HEK293 (cell line): ENCODE results near the gene SRPK1.

Experiments used
- CTCF ChIA-PET: fragments of 350-600 bp; formaldehyde crosslinking; extraction: SDS; loops from one replicate; lab custom pipeline; 2021; ENCODE audit warnings: antibody characterized with exemption; lab: Yijun Ruan, JAX
- POLR2A ChIA-PET: fragments of 300-600 bp; formaldehyde crosslinking; extraction: SDS; loops from one replicate; lab custom pipeline; 2020; ENCODE audit warnings: antibody characterized with exemption, inconsistent platforms; lab: Yijun Ruan, JAX
- H3K27ac ChIP-seq: fragments of 200-500 bp; sonication (Bioruptor generic); 2 replicates; pipeline ENCODE4 v1.5.1; 2014; ENCODE audit warnings: low read depth, low read length, control low read depth, inconsistent platforms; ENCODE audit errors: extremely low read depth
- H3K36me3 ChIP-seq, 2 experiments: fragments of 200-500 bp in 1 of 2; sonication (Bioruptor generic) in 1 of 2; 1 replicate in 1 of 2; 2 replicates in 1 of 2; pipeline ENCODE4 v1.5.1; 2014 to 2017; ENCODE audit warnings: inconsistent platforms in 2 of 2, low read length in 2 of 2; ENCODE audit not compliant: control insufficient read depth in 2 of 2, insufficient read depth in 1 of 2
- H3K4me1 ChIP-seq: fragments of 200-500 bp; sonication (Bioruptor generic); 2 replicates; pipeline ENCODE4 v1.5.1; 2014; ENCODE audit warnings: mild to moderate bottlenecking, low read length, inconsistent platforms; ENCODE audit not compliant: control insufficient read depth, insufficient read depth
- H3K4me3 ChIP-seq: 2 replicates; pipeline ENCODE4 v1.5.1; 2011; ENCODE audit warnings: low read depth, mild to moderate bottlenecking, control low read depth, low read length, moderate library complexity
- H3K9me3 ChIP-seq: fragments of 200-500 bp; sonication (Bioruptor generic); 2 replicates; pipeline ENCODE4 v1.5.1; 2014; ENCODE audit warnings: low read depth, low read length, inconsistent platforms; ENCODE audit not compliant: control insufficient read depth, insufficient read depth
- ATF2 ChIP-seq: fragments of 450-650 bp; formaldehyde crosslinking; IDR thresholded peaks from 2 replicates; pipeline ENCODE4 v1.5.1; 2016; ENCODE audit warnings: missing biosample characterization, missing genetic modification characterization, low read depth
- EGR2 ChIP-seq: fragments of 450-650 bp; formaldehyde crosslinking; IDR thresholded peaks from 2 replicates; pipeline ENCODE4 v1.5.1; 2016; ENCODE audit warnings: low read depth, missing biosample characterization, missing genetic modification characterization
- FEZF1 ChIP-seq: fragments of 450-650 bp; formaldehyde crosslinking; IDR thresholded peaks from 2 replicates; pipeline ENCODE4 v1.5.1; 2016; ENCODE audit warnings: missing biosample characterization, missing genetic modification characterization
- KLF17 ChIP-seq: fragments of 450-650 bp; formaldehyde crosslinking; IDR thresholded peaks from 2 replicates; pipeline ENCODE4 v1.5.1; 2016; ENCODE audit warnings: missing biosample characterization, missing genetic modification characterization
- OVOL3 ChIP-seq: fragments of 450-650 bp; formaldehyde crosslinking; IDR thresholded peaks from 2 replicates; pipeline ENCODE4 v1.5.1; 2016; ENCODE audit warnings: missing biosample characterization, missing genetic modification characterization
- PRDM10 ChIP-seq: fragments of 450-650 bp; formaldehyde crosslinking; IDR thresholded peaks from 2 replicates; pipeline ENCODE4 v1.5.1; 2016; ENCODE audit warnings: missing biosample characterization, missing genetic modification characterization
- REPIN1 ChIP-seq: fragments of 450-650 bp; formaldehyde crosslinking; IDR thresholded peaks from 2 replicates; pipeline ENCODE4 v1.5.1; 2017; ENCODE audit warnings: missing biosample characterization, missing genetic modification characterization, low read depth
- SCRT2 ChIP-seq: fragments of 450-650 bp; formaldehyde crosslinking; IDR thresholded peaks from 2 replicates; pipeline ENCODE4 v1.5.1; 2016; ENCODE audit warnings: missing biosample characterization, missing genetic modification characterization
- YY1 ChIP-seq: fragments of 450-650 bp; formaldehyde crosslinking; IDR thresholded peaks from 2 replicates; pipeline ENCODE4 v1.5.1; 2018; ENCODE audit warnings: missing biosample characterization, missing genetic modification characterization
- ZBTB48 ChIP-seq: fragments of 450-650 bp; formaldehyde crosslinking; IDR thresholded peaks from 2 replicates; pipeline ENCODE4 v1.5.1; 2016; ENCODE audit warnings: missing biosample characterization, missing genetic modification characterization
- ZIC2 ChIP-seq: fragments of 450-650 bp; formaldehyde crosslinking; IDR thresholded peaks from 2 replicates; pipeline ENCODE4 v1.5.1; 2016; ENCODE audit warnings: missing biosample characterization, missing genetic modification characterization
- ZNF18 ChIP-seq: fragments of 450-650 bp; formaldehyde crosslinking; IDR thresholded peaks from 2 replicates; pipeline ENCODE4 v1.5.1; 2016; ENCODE audit warnings: missing biosample characterization, missing genetic modification characterization
- ZNF223 ChIP-seq: fragments of 450-650 bp; formaldehyde crosslinking; IDR thresholded peaks from 2 replicates; pipeline ENCODE4 v1.5.1; 2016; ENCODE audit warnings: missing biosample characterization, missing genetic modification characterization
- ZNF280C ChIP-seq: fragments of 450-650 bp; formaldehyde crosslinking; IDR thresholded peaks from 2 replicates; pipeline ENCODE4 v1.5.1; 2016; ENCODE audit warnings: missing biosample characterization, missing genetic modification characterization
- ZNF404 ChIP-seq: fragments of 450-650 bp; formaldehyde crosslinking; IDR thresholded peaks from 2 replicates; pipeline ENCODE4 v1.5.1; 2017; ENCODE audit warnings: missing biosample characterization, missing genetic modification characterization
- ZNF654 ChIP-seq: fragments of 450-650 bp; formaldehyde crosslinking; IDR thresholded peaks from 2 replicates; pipeline ENCODE4 v1.5.1; 2016; ENCODE audit warnings: low read depth, missing biosample characterization, missing genetic modification characterization
- ZNF658 ChIP-seq: fragments of 450-650 bp; formaldehyde crosslinking; IDR thresholded peaks from 2 replicates; pipeline ENCODE4; 2016; ENCODE audit warnings: missing biosample characterization, missing genetic modification characterization
- ZNF776 ChIP-seq: fragments of 450-650 bp; formaldehyde crosslinking; IDR thresholded peaks from 2 replicates; pipeline ENCODE4 v1.5.0; 2017; ENCODE audit warnings: missing biosample characterization, missing genetic modification characterization, borderline replicate concordance

The SRPK1 gene

GRCh38 chr6:35833536-35833935 is 87.4 kb downstream of the SRPK1 start:
- Histone ChIP-seq H3K9me3 (no peaks in the 10 kb centered on the region), H3K4me1 (no peaks in the 10 kb centered on the region), H3K36me3 (peaks cover 22 to 53% of the 10 kb centered on the region in 2 experiments; a peak in 2 of 3 replicates)
- TF ChIP-seq PRDM10, result no peak
- TF ChIP-seq FEZF1 (tag by site-specific recombination), result no peak
- TF ChIP-seq ZNF404 (tag by site-specific recombination), result no peak
- TF ChIP-seq YY1 (tag by site-specific recombination), result no peak
- TF ChIP-seq ZNF280C, result no peak
- TF ChIP-seq KLF17 (tag by site-specific recombination), result no peak
- no peak for TF ChIP-seq REPIN1 (tag by site-specific recombination)
- TF ChIP-seq ZNF658 (tag by site-specific recombination), result no peak
- no peak for TF ChIP-seq ZNF18 (tag by site-specific recombination)
- no peak for TF ChIP-seq OVOL3 (tag by site-specific recombination)
- TF ChIP-seq ZNF223, result no peak
- no peak for TF ChIP-seq ZBTB48
- no peak for TF ChIP-seq ZIC2 (tag by site-specific recombination)
- no peak for TF ChIP-seq ZNF776 (tag by site-specific recombination)
- no peak for TF ChIP-seq SCRT2 (tag by site-specific recombination)
- no peak for TF ChIP-seq ZNF654 (tag by site-specific recombination)
- TF ChIP-seq ATF2, result no peak
- no peak for TF ChIP-seq EGR2
- TF ChIP-seq, all 188 proteins: peak for 0
- POLR2A ChIA-PET, result no interaction called here
- CTCF ChIA-PET, result interaction anchor here (0.6 kb wide), 1 partner anchor 9 kb away, joined by 4 read pairs; no protein-coding TSS in a partner anchor
- Histone ChIP-seq H3K4me3 (no peak overlapping the region), H3K27ac (no peak overlapping the region)
